HUES48 (cell line): ENCODE measurements around the gene TAX1BP3.

Experiments
- H3K27ac ChIP-seq: one replicate; pipeline ENCODE4 v1.7.0; 2013; ENCODE audit warnings: low read depth, low read length, inconsistent platforms
- H3K27me3 ChIP-seq: 2 replicates; pipeline ENCODE4 v1.6.1; 2013; ENCODE audit warnings: mild to moderate bottlenecking, low read length; ENCODE audit not compliant: control insufficient read depth, insufficient read depth
- H3K36me3 ChIP-seq: 2 replicates; pipeline ENCODE4 v1.6.1; 2013; ENCODE audit warnings: low read length; ENCODE audit not compliant: control insufficient read depth, insufficient read depth
- H3K4me1 ChIP-seq: 2 replicates; pipeline ENCODE4 v1.6.1; 2013; ENCODE audit warnings: mild to moderate bottlenecking, low read length; ENCODE audit not compliant: control insufficient read depth, insufficient read depth
- H3K4me3 ChIP-seq: 2 replicates; pipeline ENCODE4 v1.5.1; 2013; ENCODE audit warnings: mild to moderate bottlenecking, low read depth, low read length
- H3K9ac ChIP-seq: 2 replicates; pipeline ENCODE4 v1.6.1; 2013; ENCODE audit warnings: mild to moderate bottlenecking, low read depth, low read length, moderate library complexity
- H3K9me3 ChIP-seq: 2 replicates; pipeline ENCODE4 v1.6.1; 2013; ENCODE audit warnings: low read length; ENCODE audit not compliant: control insufficient read depth, insufficient read depth

TAX1BP3 gene

GRCh38 chr17:3657874-3658783, 10.2 kb downstream of the TAX1BP3 start:
- H3K4me3 ChIP-seq, result no peak overlapping the region

GRCh38 chr17:3657588-3657869, 10.8 kb downstream of the TAX1BP3 start:
- Histone ChIP-seq H3K9me3 (no peaks in the 10 kb centered on the region), H3K4me1 (0 out of 2 replicates have a peak, but pooled peaks cover 5% of the 10 kb centered on the region), H3K27me3 (no peaks in the 10 kb centered on the region), H3K9ac (no peak overlapping the region), H3K36me3 (peaks cover 11% of the 10 kb centered on the region; the same call in 1 of the 2 replicates), H3K27ac (no peak overlapping the region), H3K4me3 (no peak overlapping the region)

More at GRCh38 chr17:3657874-3658783, 10.2 kb downstream of the TAX1BP3 start:
- no peak overlapping the region for H3K27ac ChIP-seq
- no peak overlapping the region for H3K9ac ChIP-seq
- peaks cover 15% of the 10 kb centered on the region for H3K36me3 ChIP-seq
- no peaks in the 10 kb centered on the region for H3K9me3 ChIP-seq
- H3K4me1 ChIP-seq, result 0 out of 2 replicates have a peak, but pooled peaks cover 5% of the 10 kb centered on the region
- no peaks in the 10 kb centered on the region for H3K27me3 ChIP-seq

GRCh38 chr17:3656755-3657587, 11.4 kb downstream of the TAX1BP3 start:
- Histone ChIP-seq H3K9ac (no peak overlapping the region), H3K9me3 (no peaks in the 10 kb centered on the region), H3K4me3 (no peak overlapping the region), H3K4me1 (0 out of 2 replicates have a peak, but pooled peaks cover 5% of the 10 kb centered on the region), H3K36me3 (peaks cover 11% of the 10 kb centered on the region; the same call in 1 of the 2 replicates), H3K27ac (no peak overlapping the region), H3K27me3 (no peaks in the 10 kb centered on the region)

GRCh38 chr17:3656353-3656752, 12.0 kb downstream of the TAX1BP3 start:
- H3K27ac ChIP-seq, result no peak overlapping the region
- no peaks in the 10 kb centered on the region for H3K27me3 ChIP-seq
- H3K4me1 ChIP-seq, result 0 out of 2 replicates have a peak, but pooled peaks cover 5% of the 10 kb centered on the region
- peaks cover 11% of the 10 kb centered on the region; the same call in 1 of the 2 replicates for H3K36me3 ChIP-seq
- no peaks in the 10 kb centered on the region for H3K9me3 ChIP-seq
- H3K4me3 ChIP-seq, result no peak overlapping the region
- no peak overlapping the region for H3K9ac ChIP-seq

GRCh38 chr17:3655766-3656165, 12.6 kb downstream of the TAX1BP3 start:
- Histone ChIP-seq H3K4me3 (no peak overlapping the region), H3K4me1 (0 out of 2 replicates have a peak, but pooled peaks cover 5% of the 10 kb centered on the region), H3K36me3 (peaks cover 8% of the 10 kb centered on the region; the same call in 1 of the 2 replicates), H3K9ac (no peak overlapping the region), H3K9me3 (no peaks in the 10 kb centered on the region), H3K27me3 (no peaks in the 10 kb centered on the region), H3K27ac (no peak overlapping the region)

- Histone ChIP-seq H3K27ac (no peak overlapping the region), H3K4me1 (no peaks in the 10 kb centered on the region), H3K27me3 (no peaks in the 10 kb centered on the region), H3K9me3 (no peaks in the 10 kb centered on the region), H3K4me3 (no peak overlapping the region), H3K36me3 (peaks cover 31% of the 10 kb centered on the region), H3K9ac (no peak overlapping the region)
Measured at GRCh38 chr17:3647769-3648555, 20.4 kb downstream of the TAX1BP3 start.

- H3K27ac ChIP-seq, result no peak overlapping the region
Measured at GRCh38 chr17:3647251-3647650, 21.1 kb downstream of the TAX1BP3 start.

GRCh38 chr17:3645310-3645709, 23.1 kb downstream of the TAX1BP3 start:
- no peak overlapping the region for H3K9ac ChIP-seq
- no peaks in the 10 kb centered on the region for H3K27me3 ChIP-seq
- no peak overlapping the region for H3K4me3 ChIP-seq
- H3K27ac ChIP-seq, result no peak overlapping the region
- peaks cover 9% of the 10 kb centered on the region for H3K4me1 ChIP-seq
- H3K36me3 ChIP-seq, result peaks cover 38% of the 10 kb centered on the region
- H3K9me3 ChIP-seq, result no peaks in the 10 kb centered on the region

More at GRCh38 chr17:3647251-3647650, 21.1 kb downstream of the TAX1BP3 start:
- Histone ChIP-seq H3K9me3 (no peaks in the 10 kb centered on the region), H3K9ac (no peak overlapping the region), H3K36me3 (peaks cover 31% of the 10 kb centered on the region), H3K27me3 (no peaks in the 10 kb centered on the region), H3K4me1 (no peaks in the 10 kb centered on the region), H3K4me3 (no peak overlapping the region)

GRCh38 chr17:3643889-3644349, 24.5 kb downstream of the TAX1BP3 start:
- Histone ChIP-seq H3K4me3 (no peak overlapping the region), H3K9ac (no peak overlapping the region), H3K27me3 (no peaks in the 10 kb centered on the region), H3K9me3 (no peaks in the 10 kb centered on the region), H3K27ac (no peak overlapping the region), H3K4me1 (peaks cover 13% of the 10 kb centered on the region), H3K36me3 (peaks cover 31% of the 10 kb centered on the region)

GRCh38 chr17:3641717-3642486, 26.5 kb downstream of the TAX1BP3 start:
- Histone ChIP-seq H3K27me3 (no peaks in the 10 kb centered on the region), H3K4me3 (no peak overlapping the region), H3K27ac (peak overlapping the region; percentile 12), H3K4me1 (peaks cover 13% of the 10 kb centered on the region), H3K36me3 (peaks cover 19% of the 10 kb centered on the region), H3K9ac (no peak overlapping the region), H3K9me3 (no peaks in the 10 kb centered on the region)
